Fibroblast of skin of right quadriceps (primary cell): ENCODE measurements around the gene ENGASE.
"Not testable (repeated sequence)": the region's sequence is repeated elsewhere in the genome, so short reads cannot be mapped to it uniquely, and the experiment has no call there.

ENCODE experiments used
- DNase-seq: peaks from one replicate; pipeline ENCODE4 v3.0.0-alpha.2; 2013

The ENGASE gene, protein sequence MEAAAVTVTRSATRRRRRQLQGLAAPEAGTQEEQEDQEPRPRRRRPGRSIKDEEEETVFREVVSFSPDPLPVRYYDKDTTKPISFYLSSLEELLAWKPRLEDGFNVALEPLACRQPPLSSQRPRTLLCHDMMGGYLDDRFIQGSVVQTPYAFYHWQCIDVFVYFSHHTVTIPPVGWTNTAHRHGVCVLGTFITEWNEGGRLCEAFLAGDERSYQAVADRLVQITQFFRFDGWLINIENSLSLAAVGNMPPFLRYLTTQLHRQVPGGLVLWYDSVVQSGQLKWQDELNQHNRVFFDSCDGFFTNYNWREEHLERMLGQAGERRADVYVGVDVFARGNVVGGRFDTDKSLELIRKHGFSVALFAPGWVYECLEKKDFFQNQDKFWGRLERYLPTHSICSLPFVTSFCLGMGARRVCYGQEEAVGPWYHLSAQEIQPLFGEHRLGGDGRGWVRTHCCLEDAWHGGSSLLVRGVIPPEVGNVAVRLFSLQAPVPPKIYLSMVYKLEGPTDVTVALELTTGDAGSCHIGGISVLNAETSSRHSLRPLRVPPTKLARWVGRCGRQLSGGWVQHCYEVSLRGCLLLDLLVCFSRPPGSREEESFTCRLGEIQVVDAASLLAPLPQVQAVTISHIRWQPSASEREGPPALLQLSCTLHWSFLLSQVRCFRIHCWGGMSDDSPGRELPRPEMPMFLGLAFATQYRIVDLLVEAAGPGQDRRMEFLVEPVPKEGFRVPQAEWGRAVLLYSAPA

GRCh38 chr17:79074649-79075445 is at the start of gene ENGASE:
Gene ENGASE, plus strand, starts transcription at chr17:79074824. Its CDS starts 121 bp downstream, at chr17:79074945.
- DNase-seq: peak; percentile 89

DNA sequence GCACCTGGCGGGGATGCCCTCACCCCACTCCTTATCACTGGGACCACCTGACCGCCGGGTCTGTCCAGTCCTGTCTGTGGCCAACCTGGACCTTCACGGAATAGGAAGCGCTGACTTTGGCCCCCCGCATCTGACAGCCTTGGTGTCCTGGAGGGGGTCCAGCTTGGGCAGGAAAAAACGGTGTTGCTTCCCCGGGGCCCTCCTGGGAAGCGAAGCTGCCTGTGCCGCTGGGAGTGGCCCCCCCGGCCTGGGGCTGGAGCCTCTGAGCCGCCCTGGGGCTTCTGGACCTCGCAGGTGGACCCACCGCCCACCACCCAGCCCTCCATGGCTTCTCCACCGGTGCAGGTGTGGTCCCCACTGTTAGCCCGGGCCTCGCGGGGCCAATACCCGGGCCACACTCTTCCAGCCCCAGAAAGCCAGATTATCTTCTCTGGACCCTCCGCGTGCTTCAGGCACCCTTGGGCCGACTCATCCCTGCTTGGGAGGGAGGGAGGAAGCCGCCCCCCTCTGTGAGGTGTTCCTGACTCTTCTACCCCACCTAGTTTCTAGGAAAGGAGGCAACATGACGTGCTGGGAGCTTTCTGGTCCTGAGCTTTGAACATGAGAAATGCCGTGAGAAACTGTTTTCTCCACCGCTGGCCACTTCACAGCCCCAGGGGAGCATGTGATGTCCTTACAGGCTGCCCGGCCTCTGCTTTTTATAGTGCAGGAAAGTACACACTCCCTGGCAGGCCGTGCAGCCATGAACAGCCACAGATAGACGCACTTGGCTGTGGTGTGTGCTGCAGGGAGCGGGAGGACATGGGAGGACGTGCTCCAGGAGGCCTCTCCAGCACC is 49.5 kb upstream of the ENGASE start:
- DNase-seq: no peak

DNA sequence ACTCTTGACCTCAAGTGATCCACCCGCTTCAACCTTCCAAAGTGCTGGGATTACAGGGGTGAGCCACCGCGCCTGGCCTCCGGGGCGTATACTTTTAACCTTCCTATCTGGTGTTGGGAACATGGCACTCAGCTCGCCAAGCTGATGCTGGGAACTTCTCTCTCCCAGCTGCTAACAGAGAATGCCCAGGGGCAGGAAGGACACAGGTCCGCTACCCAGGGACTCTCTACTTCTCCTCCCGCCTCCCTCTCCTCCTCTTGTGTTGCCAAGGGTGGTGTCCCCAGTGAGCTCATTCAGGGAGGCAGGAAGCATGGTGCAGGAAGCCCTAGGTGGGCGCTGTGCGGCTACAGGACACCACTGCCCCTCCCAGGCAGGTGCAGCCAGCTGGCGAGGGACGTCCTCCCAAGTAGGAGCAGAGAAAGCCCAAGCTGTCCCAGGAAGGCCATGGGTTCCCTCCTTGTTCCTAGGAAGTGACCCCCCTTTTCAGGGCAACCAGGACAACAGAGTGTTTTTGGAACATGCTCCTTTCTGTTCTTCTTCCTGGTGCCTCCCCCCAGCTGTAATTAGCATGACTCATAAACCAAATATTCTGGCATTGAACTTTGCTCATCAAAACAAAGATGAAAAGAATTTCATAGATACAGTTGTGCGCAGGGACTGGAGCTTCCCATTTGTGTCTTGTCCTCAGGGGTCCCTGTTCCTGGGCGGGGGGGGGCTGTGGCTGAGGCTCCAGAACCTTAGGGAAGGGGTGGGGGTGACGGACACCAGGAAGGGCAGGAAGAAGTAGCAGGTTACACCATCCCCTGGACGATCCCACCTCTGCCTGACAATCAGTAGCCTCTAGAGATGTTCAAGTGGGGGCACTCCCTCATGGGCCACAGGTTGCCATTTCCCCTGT is 48.0 kb upstream of the ENGASE start:
- peak; percentile 80 for DNase-seq

DNA sequence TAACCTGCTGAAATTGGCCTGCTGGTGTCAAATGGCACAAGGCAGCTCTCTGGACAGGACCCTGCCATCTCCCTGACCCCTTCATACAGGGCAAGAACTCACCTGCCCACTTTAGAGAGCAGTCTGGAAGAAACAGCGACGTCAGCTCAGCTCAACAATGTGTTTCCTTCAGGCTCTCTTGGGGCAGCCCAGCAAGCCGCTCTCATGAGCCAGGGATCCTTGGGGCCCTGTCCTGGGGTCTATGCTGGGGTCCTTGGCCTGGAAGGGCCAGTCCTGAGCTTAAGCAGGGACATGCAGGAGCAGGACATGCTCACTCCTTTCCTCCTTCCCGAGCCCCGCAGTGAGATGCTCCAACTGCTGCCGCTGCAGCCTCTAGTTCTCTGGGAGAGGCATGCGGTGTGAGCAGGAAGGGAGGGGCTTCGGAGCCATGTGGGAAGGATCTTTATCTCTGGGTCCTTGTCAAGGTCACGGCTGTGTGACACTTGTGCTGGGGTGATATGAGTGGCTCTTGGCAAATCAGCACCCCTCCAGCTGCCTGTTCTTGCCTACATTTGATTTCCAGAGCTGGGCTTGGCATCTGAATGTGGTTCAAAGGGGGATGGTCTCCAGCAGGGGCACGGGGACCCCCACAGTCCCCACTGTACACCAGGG is 47.2 kb upstream of the ENGASE start:
- DNase-seq: no peak

DNA sequence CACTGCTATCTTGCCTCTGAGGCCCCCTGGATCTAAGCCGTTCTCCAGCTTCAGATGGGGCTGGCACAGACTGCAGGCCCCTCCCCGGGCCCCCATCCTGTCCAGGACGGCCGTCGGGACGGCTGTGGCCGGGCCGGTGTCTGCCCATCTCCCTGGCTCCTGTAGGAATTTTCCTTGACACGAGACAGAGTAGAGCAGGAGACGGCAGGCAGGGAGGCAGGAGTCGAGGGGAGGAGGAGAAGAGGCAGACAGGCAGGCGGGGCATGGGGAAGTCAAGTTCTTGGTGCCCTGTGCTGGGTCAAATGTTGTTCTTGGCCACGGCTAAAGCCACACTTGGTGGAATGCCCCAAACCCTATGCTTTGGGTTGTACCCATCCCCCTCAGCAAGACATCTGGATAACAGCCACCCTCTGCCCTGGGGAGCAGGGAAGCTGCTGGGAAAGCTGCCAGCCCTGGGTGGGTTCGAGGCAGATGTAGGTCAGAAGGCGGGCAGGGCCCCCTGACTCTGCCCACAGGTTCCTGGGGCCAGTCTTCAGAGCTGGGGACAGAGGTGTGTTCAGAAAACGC is 46.6 kb upstream of the ENGASE start:
- peak; percentile 23 for DNase-seq

GRCh38 chr17:79028496-79029326 is 45.9 kb upstream of the ENGASE start:
- DNase-seq: no peak

DNA sequence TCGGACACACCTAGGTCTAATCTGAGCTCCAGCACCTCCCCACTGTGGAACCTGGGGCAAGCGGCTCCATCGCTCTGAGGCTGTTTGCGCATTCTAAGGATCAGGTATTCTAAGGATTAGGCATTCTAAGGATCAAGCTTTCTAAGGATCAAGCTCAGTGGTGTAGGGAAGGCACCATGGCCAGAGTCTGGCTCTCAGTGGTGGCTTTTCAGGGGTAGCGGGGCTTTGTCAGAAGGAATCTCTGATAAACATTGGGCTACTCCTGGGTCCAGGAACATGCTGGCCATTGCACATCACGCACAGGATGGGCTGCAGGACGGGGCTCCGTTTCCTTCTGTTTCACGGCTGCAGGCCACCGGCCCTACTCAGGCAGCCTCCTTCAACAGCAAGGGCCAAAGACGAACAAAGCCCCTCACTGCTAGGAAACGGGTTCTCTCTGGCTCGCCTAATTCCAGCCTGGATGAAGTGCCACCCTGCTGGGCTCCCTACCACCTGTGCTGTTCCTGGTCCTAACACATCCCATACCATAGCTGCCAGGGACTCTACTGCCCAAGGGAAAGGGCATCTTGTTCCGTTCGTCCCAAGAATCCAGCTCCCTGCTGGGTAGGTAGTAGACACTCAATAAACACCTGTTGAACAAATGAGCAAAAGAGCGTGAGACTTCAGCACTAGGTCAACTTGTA is 45.2 kb upstream of the ENGASE start:
- no peak for DNase-seq

GRCh38 chr17:79030636-79031035 is 44.0 kb upstream of the ENGASE start:
- DNase-seq: not testable (repeated sequence)

GRCh38 chr17:79031996-79032875 is 42.4 kb upstream of the ENGASE start:
- DNase-seq: no peak

DNA sequence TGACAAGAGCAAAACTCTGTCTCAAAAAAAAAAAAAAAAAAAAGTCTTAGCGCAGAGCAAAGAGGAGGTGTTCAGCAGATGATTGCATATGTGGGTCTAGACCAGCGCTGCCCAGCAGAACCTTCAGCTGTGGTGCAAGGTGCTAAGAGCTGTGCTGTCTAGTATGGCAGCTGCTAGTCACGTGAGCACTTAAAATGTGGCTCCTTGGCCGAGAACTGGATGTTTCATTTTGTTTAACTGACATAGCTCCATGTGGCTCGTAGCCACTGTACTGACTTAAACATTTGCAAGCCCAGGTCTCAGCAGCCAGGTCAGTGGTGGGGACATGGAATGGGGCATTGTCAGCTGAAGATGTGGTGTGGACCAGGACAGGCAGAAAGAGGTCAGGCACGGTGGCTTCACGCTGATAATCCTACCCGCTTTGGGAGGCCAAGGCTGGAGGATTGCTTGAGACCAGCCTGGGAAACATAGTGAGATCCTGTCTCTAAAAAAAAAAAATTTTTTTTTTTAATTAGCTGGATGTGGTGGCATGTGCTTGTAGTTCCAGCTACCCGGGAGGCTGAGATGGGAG is 41.5 kb upstream of the ENGASE start:
- no peak for DNase-seq

- no peak for DNase-seq
Measured at GRCh38 chr17:79033741-79034501, 40.7 kb upstream of the ENGASE start.

- no peak for DNase-seq
Measured at GRCh38 chr17:79034931-79035485, 39.6 kb upstream of the ENGASE start.

- DNase-seq: no peak
Measured at GRCh38 chr17:79035686-79036085, 38.9 kb upstream of the ENGASE start.

GRCh38 chr17:79036181-79036580 is 38.4 kb upstream of the ENGASE start:
- DNase-seq: no peak

DNA sequence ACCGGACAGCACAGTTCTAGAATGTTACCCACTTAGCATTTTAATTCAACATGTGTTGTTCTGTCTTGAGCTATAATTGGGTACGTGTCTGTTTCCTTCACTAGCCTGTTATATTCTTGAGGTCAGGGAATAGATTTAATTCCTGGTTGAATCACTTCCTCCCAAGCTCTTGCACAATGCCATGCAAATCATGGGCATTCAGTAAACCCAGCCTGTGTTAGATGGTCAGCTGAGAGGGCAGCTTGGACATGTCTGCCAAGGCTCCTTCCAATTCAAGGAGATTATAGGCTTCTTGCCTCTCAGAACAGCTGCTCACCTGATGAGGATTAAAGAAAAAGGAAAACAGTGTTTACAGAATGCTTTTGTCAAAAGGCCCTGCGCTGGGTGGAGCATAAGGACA is 38.0 kb upstream of the ENGASE start:
- DNase-seq: peak; percentile 81

- DNase-seq: peak; percentile 92
Measured at GRCh38 chr17:79038545-79039135, 36.0 kb upstream of the ENGASE start.
